HG03378 (cell line): ENCODE measurements around the gene FLT1.

Experiments
- ATAC-seq: cut with Tn5 transposase; IDR thresholded peaks from one replicate; pipeline ENCODE4 v1.9.1; 2021; ENCODE audit warnings: mild to moderate bottlenecking, moderate library complexity; ENCODE audit not compliant: unreplicated experiment

FLT1 gene

DNA sequence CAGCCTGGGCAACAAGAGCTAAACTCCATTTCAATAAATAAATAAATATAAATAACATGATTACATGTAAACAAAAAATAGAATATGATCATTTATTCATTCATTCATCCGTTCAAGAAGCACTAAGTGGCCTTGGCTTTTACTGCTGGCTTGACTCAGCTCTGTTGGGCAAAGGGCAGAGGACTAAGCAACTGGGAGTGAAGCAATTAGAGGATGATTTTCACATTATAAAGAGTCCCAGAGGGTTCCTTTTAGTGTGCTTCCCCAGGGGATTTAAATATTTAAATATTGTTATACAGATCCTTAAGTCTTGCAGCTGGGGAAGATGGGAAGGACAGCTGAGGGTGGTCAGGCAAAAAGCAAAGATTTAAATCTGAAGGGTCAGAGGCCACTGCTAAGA is 34.9 kb upstream of the FLT1 start:
- no peak for ATAC-seq

DNA sequence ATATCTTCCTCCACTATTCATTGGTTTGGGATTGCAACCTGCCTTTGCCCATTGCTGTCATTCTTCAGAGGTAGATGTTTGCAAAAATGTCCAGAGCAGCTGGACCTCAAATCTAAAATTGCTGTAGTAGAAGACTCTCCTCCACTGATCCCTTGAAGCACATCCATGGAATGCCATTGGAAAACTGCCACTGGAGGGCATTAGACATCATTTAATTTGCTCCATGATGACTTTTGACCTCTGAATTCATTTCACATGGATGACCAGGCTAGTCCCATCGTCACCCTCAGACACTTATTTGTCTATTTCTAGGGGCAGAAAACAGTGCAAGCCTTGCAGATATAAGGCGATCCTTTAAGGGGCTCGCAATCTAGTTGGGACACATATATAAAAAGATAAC is 33.9 kb upstream of the FLT1 start:
- ATAC-seq: no peak

DNA sequence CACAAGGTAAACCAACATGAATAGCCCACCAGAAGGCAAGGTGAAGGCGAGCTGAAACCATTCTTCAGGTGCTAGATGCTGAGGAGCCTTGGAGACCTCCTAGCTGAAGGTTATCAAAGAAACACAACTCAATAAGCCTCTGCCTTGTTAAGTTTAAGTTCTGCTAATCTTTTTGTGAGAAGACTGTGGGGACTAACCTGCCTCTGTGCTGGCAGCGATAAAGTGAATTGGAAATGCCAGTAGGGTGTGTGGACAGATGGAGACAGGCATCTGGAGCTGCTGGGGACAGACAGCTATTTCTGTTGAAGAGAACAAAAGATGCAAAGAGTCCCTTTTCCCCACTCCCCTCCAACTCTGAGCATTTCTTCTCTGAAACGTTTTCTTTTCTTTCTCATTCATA is 33.5 kb upstream of the FLT1 start:
- ATAC-seq: no peak

DNA sequence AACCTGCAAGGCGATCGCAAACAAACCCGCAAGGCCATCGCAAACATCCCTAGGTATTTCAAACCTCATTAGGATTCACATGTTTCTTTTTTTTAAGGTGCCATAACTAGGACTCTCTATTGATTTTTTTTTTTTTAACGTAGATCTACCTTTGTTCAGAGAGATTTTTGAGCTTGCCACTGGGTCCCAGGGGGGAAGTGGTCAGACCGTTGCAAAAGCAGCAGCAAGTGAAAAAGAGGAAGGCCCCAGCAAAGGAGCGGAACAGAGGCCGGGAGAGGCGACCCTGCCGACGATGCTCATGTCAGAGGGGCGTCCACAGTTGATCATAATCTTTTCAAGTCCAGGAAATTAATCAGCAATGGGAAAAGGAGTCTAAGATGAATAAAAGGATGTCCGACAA is 32.7 kb upstream of the FLT1 start:
- no peak for ATAC-seq

DNA sequence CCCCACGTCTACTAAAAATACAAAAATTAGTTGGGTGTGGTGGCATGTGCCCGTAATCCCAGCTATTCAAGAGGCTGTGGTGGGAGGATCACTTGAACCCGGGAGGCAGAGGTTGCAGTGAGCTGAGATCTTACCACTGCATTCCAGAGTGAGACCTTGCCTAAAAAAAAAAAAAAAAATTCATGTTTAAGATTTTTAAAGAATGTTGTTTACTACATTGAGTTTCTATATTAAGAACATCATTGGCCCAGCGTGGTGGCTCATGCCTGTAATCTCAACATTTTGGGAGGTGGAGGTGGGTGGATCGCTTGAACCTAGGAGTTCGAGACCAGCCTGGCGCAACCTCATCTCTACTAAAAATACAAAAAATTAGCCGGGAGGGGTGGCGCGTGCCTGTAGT is 31.9 kb upstream of the FLT1 start:
- no peak for ATAC-seq

DNA sequence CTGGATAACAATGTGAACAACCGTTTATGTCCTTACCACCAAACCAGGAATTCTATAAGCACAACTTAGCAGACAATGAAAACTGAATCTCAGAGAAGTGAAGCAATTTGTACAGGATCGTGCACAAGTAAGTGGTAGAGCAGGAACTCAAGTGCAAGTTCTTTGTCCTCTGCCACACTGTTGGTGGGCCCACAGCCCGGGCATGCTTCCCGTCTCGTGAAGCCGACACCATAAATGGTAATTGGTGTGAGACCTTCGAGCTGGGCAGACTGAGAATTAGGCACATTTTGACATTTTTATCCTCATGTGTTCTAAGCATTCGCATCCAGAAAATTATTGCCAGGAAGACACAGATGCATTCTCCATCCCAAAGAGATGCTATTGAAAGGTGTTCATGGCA is 27.9 kb upstream of the FLT1 start:
- ATAC-seq: no peak

DNA sequence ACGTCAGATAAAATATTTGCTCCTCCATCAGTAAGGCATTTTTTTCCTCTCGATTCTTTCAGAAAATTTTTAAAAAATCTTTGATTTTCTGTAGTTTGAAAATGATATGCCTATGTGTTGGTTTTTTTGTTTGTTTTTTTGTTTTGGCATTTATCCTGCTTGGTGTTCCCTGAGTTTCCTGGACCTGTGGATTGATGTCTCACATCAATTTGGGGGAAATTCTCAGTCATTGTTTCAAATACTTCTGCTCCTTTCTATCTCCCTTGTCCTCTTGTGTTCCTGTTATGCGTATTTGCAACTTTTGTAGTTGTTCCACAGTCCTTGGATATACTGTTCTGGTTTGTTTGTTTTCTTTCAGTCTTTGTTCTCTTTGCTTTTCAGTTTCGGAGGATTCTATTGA is 18.8 kb upstream of the FLT1 start:
- ATAC-seq: no peak

DNA sequence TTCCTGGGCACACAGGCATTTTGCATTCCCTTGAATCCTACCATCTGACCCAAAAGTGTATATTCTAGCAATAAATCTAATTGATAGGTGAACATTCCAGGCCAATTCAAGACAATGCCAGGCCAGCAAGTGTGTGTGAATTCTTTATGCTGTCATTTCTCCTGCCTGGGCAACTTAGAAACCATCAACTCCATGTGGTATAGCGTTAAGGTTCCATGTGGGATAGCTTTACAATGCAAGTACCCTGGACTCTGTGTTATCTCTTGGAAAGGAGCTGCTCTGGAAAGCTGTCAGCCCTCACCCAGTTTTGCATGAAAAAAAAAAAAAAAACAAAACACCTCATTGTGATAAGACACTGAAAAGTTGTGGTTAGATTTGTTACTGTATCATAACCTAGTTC is 15.6 kb upstream of the FLT1 start:
- no peak for ATAC-seq

DNA sequence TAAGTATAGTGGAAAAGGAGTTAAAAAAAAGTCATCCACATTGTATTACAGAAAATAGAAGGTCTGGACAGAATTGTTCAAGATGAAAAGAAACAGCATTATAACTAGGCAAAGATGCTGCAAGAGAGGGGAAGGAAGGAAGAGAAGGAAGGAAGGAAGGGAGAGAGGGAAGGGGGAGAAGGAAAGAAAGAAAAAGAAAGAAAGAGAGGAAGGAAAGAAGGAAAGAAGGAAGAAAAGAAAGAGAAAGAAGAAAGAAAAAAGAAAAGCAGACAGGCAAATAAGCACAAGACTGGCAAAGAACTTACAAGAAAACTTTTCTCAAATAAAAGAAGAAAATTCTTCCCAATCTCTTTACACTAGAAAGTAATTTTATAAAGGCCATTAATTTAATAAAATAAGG is 15.1 kb upstream of the FLT1 start:
- no peak for ATAC-seq

DNA sequence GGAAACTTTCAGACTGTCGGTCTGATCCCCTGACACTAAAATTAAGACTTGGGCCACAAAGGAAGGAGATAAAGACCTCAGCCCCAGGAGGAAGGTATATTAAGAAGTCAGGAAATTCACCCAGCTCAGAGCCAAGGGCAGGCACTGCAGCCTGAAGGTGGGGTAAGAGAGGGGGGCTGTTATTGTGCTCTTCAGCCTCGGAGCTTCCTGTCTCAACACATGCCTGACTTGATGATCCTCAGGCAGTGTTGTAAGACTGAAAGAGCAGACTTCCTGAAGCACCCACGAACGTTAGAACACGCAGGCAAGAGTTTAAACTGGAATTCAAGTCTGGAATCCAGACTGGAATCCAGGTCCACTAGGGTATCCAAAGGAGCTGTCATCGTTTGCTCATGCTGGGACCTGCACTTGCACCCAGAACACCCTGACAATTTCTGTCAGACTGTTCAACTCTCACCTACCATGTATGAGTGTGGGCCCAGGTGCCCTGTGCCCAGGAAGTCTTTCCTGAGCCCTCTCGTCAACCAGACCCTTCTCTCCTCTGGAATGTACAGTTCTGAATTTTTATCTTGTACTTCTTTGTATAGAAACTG is 10.7 kb upstream of the FLT1 start:
- no peak for ATAC-seq

DNA sequence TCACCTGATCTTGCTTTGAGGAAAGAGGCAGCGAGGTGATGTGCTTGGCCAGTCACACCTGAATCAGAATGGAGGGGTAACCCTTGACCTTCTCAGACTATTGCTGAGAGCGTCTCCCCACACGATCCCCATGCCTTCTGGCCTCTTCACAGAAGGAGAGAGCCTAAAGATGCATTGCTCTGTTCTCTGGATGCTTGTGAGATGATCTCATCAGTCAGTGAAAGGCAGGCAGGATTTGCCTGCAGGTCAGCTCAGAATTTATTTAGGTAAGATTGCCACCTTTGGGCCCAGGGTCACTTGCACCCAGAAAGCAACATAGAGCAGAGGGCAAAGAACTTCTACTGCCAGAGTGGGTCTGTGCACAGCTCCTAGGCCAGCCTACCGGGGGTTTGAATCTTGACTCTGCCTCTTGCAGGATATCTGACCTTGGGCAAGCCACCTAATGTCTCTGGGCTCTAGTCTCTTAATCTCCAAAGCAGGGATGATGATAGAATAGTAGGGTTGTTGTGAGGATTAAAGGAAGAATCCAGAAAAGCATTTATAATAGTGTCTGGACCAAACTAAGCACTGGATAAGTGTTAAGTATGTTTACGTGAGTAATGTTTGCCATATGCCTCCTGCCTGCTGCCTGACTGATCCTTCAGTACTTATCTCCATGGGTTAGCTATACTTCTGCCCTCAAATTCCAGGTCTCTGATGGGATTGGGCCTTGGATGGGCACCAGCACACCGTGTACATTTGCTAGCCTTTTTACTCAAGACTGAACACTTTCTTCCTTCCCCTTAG is 8.4 kb upstream of the FLT1 start:
- no peak for ATAC-seq

DNA sequence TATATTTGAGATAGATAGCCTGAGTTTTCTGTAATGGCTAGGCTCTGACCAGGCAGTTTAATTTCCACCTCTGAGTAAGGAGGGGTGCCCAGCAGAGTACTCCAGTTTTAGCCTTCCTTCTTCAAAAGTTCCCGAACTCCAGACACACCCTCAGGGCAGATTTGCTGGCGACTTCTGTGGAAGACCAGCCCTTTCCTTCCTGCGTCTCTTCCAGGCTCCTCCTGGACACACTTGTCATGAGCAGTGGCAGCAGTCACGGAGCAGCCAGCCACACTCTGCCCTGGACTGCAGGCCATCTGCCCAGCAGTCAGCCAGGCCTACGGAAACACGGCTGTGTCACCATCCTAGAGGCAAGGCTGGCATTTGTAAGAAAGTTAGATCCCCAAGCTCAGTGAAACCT is 6.6 kb upstream of the FLT1 start:
- no peak for ATAC-seq

DNA sequence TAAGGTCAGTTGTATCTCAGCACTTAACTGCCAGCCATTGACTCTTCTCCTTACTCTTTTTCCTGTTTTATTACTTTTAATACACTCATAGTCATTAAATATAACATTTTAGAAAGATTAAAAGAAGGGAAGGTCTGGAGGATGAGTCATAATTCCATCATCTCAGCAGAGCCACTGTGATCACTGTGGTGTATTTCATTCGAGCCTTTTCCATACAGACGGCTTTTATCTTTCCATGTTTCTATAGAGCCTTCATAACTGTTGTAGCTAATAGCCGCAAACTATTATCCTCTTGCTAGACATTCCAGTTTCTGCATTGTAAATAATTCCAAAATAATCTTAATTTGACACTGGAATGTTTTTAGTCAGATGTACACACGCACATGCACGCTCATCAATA is 4.7 kb upstream of the FLT1 start:
- ATAC-seq: no peak

DNA sequence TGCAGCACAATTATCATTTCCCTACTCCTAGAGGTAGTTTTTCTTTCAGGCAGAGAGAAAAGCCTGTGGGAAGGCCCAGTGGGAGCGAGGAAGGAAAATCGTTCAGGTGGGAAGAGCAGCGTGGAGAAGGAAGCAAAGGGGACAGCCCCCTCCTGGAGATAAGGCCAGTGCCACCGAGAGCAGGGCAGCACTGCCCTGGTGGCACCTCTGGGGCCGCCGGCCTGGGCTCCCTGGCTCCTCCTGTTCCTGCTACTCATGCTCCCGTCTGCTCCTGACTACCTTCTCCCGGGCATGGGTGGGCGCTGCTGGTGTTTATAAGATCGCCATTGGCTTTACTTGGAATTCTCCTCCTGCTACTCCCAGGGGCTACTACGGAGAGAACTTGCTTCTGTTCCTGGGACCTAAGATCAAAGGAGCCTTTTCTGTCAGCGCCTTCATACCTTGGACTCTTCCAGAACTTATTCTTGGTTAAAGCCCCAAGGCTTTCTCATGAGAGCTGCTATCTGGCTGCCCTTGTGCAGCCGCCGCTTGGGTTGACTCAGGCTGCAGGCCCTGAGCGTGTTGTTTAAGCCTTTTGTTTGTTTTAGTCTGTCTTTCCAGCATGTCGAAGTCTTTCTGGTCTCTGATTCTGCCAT is 3.7 kb upstream of the FLT1 start:
- ATAC-seq: no peak

DNA sequence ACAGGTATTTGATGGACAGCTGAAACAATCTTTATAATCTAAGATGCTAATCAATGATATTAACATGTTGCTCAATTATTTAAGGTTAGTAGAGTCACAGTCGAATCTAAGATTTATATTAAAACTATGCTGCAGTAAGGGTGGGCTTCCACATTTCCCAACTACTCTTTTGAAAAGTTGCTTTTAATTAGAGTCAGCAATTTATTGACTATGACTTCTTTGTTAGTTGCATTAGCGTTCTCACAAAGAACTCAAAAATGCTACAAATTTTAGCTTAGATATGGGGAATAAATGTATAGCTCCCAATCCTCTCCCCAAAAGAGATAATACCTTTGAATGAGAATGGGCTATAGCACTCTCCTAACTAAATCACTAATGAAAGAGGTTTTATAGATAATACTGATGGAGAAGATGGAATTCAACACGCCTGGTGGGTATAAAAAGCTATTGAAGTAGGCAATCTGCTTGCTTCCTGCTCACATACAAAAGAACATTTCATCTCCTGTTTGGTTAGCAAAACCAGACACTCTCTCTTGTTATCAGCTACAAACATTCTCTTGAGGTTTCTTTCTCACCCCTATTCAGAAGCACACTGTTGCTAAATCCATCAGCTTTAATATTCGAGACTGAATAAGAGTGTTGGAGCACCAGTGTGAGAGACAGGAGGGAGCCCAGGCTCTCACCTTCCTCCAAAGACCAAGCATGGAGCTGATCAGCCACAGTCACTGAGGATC is 2.4 kb upstream of the FLT1 start:
- ATAC-seq: no peak

DNA sequence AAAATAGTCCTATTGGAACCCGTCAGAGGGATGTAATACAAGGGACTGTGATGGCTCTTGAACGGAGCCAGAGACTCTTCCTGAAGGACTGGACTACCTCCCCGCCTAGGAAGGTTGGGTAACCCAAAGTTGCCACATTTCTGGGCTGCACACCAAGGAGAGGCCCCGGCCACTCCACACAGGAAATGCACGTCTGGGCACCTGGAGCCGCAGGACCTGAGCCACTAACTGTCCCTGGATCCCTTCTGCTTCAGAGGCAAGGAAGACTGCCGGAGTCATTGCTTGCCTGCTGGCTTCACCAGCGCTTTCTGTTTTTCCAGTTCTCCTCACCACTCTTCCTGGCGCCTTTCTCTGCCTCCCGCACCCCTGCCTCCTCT is 1.2 kb upstream of the FLT1 start:
- ATAC-seq: no peak

DNA sequence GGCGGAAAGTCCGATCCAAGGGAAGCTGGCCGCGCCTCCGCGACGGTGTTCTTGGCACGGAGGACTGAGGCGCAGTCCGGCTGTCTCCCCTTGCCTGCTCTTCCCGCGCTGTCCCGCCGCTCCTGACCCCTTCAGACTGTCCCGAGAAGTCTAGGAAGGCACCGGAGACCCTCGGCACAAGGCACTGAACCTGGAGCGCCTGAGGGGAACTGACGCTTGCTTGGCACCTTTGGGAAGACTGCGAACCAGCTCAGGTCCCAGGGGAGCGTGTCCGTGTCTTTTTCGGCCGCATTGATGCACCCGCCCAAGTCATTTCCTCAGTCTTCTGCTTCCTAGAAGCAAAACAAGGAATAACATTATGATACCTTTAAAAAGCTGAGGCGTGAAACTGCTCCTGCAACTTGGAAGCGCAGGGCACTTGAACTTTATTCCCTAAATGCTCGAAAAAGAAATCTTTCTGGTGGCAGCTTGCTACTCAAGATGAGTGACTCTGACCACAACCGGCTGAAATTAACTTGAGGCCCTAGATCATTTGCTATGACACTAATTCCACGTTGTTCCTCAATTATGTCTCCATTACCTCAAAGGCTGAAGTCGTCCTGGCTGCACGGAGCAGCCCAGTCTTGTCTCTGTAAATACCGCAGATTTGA is 735 bp upstream of the FLT1 start:
- ATAC-seq: no peak

DNA sequence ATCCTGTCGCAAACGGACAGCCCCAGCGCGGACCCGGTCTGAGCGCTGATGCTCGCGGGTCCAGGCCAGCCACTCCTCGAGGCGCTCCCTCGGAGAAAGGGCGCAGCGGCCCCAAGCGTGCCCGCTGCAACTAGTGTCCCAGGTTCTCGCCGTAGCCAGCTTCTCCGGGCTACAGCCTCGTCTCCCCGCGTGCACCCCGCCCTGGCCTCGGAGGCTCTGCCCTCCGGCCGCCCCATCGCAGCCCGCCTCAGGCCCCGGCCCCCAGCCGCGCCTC is 487 bp downstream of the FLT1 start:
- no peak for ATAC-seq

DNA sequence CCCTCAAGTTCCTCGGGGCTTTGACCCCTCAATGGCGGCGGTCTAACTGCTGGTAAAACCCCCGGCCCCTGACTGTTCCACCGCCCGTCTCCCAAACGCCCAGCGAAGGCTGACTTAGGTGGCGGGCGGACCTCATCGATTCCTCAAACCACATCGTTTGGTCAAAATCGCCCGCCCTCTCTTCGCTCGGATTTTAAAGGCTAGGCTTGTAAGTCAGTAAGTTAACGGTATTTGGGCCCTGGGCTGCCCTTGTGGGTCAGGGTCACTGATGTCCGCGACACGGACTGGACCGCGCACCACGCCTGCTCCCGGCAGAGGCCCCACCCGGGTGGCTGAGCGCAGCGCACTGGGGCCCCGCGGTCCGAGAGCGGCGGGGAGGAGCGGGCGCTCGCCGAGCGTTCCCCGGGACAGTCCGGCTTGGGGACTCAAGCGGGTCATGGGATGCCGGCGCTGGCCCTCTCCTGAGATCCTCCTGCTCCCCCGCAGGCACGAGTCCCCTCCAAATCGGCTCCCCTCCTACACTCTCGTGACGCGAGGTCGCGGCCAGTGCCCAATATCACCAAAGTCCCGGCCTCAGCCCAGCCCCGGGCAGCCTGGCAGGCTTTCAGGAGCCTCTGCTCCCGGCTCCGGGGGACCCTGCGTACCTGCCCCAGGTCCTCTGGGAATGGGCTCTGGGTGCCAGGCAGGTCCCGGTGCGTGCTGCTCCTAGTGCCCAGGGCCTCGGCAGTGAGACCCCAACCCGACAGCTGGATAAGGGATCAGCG is 1.0 kb downstream of the FLT1 start:
- ATAC-seq: no peak

DNA sequence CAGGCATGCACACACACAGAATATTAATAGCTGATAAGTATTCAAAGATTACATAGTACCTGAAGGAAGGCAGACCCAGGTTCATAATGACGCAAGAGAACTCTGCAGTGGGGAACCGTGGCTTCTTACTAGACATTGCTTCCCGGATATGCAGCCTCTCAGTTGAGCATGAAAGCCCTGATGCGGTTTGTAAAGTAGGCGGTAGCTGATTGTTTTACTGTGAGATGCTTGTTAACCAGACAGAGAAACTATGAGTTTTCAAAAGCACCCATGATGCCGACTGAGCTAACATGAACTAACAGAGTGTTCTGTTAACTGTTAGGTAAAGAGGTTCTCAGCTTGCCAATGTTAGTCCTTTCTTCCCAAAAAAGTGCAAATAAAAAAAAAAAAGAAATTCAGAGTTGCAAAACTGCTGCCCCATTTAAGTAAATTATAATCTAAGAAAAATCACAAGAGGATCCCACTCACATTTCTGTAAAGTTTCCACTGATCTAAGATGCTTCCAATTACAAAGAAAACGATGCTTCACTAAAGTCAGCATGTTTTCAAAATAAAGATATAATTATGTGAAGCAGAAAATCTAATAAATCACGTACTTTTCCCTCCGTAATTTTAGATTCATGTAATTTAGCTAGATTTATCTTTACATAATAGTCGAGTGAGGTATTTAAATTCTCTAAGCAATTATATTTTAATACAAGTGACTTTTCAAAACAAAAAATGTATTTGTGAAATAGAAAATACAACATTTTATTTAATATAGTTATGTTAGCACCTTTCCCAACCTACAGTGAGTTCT is 2.2 kb downstream of the FLT1 start:
- ATAC-seq: no peak
